GM03348 (cell line): Measurements from ENCODE around the gene PSG11.
"Not testable (repeated sequence)": the region's sequence is repeated elsewhere in the genome, so short reads cannot be mapped to it uniquely, and the experiment has no call there.

Experiments used
- DNase-seq: peaks from one replicate; pipeline ENCODE4 v3.0.0; 2012; ENCODE audit warnings: low spot score

Gene PSG11

DNA sequence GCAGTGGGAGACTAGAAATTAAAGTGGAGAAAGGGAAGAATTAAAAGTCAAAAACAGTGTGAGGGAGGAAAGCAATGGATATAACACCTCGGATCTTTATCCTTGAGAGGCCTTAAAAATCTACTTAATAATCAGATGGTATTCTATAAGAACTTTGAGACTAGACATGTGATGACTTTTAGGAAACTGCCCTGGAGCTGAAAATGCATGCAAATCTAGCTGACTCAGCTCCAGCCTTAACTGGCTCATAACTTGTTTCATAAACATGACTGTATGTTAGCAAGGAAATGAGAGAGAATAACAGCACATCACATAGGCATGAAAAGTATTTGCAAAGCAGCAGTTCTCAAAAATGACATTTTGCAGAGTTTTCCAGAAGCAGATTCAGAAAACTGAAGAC, 38.1 kb downstream of the PSG11 start:
- not testable (repeated sequence) for DNase-seq

DNA sequence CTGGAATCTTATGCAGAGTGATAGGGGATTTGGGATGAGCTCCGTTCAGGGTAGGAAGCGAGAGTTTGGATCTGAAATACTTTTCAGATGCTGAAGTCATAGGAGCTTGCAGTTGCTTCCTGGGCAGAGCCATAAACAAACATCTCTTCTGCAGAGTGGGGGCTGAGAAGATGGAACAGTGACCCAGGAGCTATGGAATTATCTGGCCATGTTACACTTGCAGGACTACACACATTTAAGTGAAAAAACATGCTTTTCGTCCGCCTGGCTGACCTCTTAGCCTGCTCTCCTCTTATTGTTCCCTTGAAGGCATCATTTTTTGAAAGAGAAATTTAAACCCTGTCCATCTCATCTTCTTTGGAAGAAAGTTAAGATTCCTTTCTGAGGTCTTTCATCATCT, 40.7 kb downstream of the PSG11 start:
- no peak for DNase-seq

DNA sequence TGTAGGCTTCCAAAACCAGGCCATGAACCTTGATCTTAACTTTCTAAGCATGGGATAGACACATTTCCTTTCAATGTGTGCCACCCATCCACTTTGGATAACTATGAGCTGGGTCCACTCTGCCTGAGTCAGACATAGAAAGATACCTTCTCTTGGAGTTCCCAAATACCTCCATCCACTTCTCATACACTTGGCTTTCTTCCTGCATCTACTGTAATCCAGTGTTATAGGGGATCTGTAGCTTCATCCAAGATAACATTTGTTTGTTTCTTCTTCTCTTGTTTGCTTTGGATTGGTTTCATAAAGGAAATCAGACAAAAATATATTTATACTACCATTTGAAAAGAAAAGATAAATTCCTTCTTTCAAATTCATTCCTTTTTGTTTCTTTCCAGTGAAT, 44.2 kb downstream of the PSG11 start:
- not testable (repeated sequence) for DNase-seq

DNA sequence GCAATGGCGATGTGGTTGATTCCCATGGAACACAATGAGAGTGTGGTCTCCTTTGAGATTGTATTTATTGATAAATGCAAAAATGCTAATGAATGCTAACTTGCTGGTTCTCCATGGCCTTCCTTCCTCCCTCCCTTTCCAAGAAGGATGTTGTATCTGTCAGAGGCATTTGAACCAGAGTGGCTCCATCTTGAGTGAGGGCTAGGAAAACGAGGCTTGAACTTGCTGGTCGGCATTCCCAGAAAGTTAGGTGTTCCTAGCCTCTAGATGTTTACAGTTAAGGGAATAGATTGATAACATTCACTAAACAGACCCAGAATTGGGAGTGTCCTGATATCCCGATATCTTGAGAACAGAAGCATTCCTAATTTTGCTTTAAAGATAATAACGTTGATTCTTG, 54.8 kb downstream of the PSG11 start:
- not testable (repeated sequence) for DNase-seq

DNA sequence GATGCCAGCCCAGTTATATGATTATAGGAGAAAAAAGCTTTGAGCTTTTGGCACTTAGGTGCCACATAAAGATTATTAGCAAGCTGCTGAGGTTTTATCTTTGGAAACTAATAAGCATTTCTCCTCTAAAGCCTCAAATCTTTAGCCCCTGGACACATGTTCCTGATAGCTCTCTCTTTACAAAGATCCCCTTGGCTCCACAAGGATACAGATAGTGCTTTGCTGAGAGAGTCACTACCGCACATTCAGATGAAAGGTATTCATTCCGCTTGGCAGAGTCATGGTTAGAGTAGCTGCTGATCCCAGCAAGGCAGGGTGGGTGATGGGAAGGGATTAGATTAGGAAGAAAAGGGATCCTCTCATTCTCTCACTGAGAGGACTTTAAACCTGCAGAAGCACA, 61.1 kb downstream of the PSG11 start:
- peak; percentile 56 for DNase-seq

DNA sequence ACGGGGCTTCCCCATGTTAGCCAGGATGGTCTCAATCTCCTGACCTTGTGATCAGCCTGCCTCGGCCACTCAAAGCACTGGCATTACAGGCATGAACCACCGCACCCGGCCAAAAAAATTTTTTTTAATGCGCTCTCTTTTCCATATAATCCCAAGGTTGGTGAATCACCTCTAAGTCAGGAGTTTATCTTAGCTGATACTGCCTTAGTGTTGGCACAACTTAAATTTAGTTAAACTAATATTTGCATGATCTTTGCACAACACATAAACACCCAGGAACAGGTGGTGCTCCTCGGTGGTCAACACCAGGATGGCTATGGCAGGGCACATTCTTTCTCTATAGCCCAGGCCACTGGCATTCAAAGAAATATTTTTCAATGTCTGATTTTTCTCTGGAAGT, 65.2 kb downstream of the PSG11 start:
- no peak for DNase-seq
